IPS DF 6.9 (cell line): ENCODE results near the gene SLC25A36.
"Not testable (repeated sequence)": the region's sequence is repeated elsewhere in the genome, so short reads cannot be mapped to it uniquely, and the experiment has no call there.

Experiments used
- DNase-seq: peaks from one replicate; pipeline ENCODE4 v3.0.0-alpha.2; 2013; ENCODE audit warnings: low read depth, low spot score
- H3K27ac ChIP-seq: one replicate; pipeline ENCODE4 v1.5.1; 2013; ENCODE audit warnings: low read length, control low read depth
- H3K27me3 ChIP-seq: 2 replicates; pipeline ENCODE4 v1.6.1; 2013; ENCODE audit warnings: mild to moderate bottlenecking, low read length; ENCODE audit not compliant: control insufficient read depth, insufficient read depth
- H3K36me3 ChIP-seq: 2 replicates; pipeline ENCODE4 v1.6.1; 2013; ENCODE audit warnings: low read length; ENCODE audit not compliant: control insufficient read depth, insufficient read depth
- H3K4me1 ChIP-seq: 2 replicates; pipeline ENCODE4 v1.6.1; 2013; ENCODE audit warnings: low read length; ENCODE audit not compliant: control insufficient read depth, insufficient read depth
- H3K4me3 ChIP-seq: 2 replicates; pipeline ENCODE4 v1.5.1; 2013; ENCODE audit warnings: mild to moderate bottlenecking, low read length
- H3K9me3 ChIP-seq: 2 replicates; pipeline ENCODE4 v1.6.1; 2013; ENCODE audit warnings: low read length, inconsistent platforms; ENCODE audit not compliant: control insufficient read depth, insufficient read depth
- WGBS: extraction: QIAGEN DNeasy Blood & Tissue Kit; methylation state at CpG from one replicate; pipeline ENCODE4 v1.1.7; 2013; ENCODE audit warnings: mixed read lengths, missing lambda C conversion rate; ENCODE audit not compliant: insufficient read length, insufficient coverage; 5-methylcytosine and 5-hydroxymethylcytosine counted together

SLC25A36 gene

DNA sequence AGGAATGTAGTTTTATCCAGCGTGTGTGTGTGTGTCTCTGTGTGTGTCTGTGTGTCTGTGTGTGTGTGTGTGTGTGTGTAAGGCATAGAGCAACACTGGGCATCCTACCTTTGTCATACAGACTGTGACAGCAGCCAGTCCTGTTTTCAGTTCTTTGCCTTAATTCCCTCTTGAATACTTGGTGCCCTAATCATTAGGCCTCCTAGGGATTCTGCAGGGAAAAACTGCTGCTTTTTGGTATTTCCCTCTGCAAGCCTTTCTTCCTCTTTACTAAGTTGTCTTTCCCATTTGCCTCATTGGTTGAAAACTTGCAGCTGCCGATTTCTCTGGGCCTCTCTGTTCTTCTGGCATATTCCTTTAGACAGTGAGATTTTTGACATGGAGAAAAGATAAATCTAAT is 9.2 kb downstream of the SLC25A36 start:
- no CpG with 5 or more reads among the region's 2 CpGs for WGBS
- H3K27me3 ChIP-seq = no peaks in the 10 kb centered on the region
- H3K36me3 ChIP-seq = no peaks in the 10 kb centered on the region
- no peak overlapping the region for H3K27ac ChIP-seq
- no peak for DNase-seq
- H3K4me1 ChIP-seq = no peaks in the 10 kb centered on the region
- H3K4me3 ChIP-seq = no peak overlapping the region
- H3K9me3 ChIP-seq = no peaks in the 10 kb centered on the region

DNA sequence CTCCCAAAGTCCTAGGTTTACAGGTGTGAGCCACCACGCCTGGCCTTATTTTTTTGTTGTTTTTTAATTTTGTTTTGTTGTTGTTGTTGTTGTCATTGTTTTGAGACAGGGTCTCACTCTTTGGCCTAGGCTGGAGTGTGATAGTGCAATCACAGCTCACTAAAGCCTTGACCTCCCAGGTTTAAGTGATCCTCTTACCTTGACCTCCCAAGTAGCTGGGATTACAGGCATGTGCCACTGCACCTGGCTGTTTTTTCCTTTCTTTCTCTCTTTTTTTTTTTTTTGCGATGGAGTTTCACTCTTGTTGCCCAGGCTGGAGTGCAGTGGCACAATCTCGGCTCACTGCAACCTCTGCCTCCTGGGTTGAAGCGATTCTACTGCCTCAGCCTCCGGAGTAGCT is 10.1 kb downstream of the SLC25A36 start:
- H3K27ac ChIP-seq, H3K36me3 ChIP-seq, H3K4me1 ChIP-seq, H3K27me3 ChIP-seq, H3K4me3 ChIP-seq, H3K9me3 ChIP-seq, DNase-seq: not testable (repeated sequence)
- no CpG with 5 or more reads among the region's 5 CpGs for WGBS

GRCh38 chr3:140953028-140953960 is 11.7 kb downstream of the SLC25A36 start:
- Histone ChIP-seq H3K27me3 (no peaks in the 10 kb centered on the region), H3K4me1 (no peaks in the 10 kb centered on the region), H3K36me3 (no peaks in the 10 kb centered on the region), H3K4me3 (no peak overlapping the region), H3K27ac (no peak overlapping the region), H3K9me3 (no peaks in the 10 kb centered on the region)
- DNase-seq = no peak
- no CpG with 5 or more reads among the region's 5 CpGs for WGBS

DNA sequence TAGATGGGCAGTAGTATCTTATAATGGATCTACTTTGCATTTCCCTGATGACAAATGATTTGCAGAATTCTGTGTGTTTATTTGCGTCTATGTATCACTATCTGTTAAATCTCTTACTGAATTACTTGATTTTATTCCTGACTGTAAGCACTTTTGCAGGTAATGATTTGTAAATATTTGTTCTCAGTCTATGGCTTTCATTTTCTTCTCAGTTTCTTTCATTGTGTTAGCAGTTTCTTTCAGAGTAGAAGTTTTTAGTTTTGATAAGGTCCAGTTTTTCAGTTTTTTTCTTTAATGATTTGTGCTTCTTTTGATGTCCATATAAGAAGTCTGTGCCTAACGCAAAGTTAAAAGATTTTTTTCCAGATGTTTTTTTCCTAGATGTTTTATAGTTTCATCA is 12.9 kb downstream of the SLC25A36 start:
- H3K4me3 ChIP-seq = no peak overlapping the region
- DNase-seq = no peak
- no peaks in the 10 kb centered on the region for H3K27me3 ChIP-seq
- H3K4me1 ChIP-seq = no peaks in the 10 kb centered on the region
- no peak overlapping the region for H3K27ac ChIP-seq
- WGBS = no CpG with 5 or more reads among the region's 2 CpGs
- no peaks in the 10 kb centered on the region for H3K36me3 ChIP-seq
- H3K9me3 ChIP-seq = no peaks in the 10 kb centered on the region

GRCh38 chr3:140955645-140956044 is 14.0 kb downstream of the SLC25A36 start:
- Histone ChIP-seq H3K27me3 (no peaks in the 10 kb centered on the region), H3K27ac (no peak overlapping the region), H3K4me1 (no peaks in the 10 kb centered on the region), H3K4me3 (no peak overlapping the region), H3K9me3 (no peaks in the 10 kb centered on the region), H3K36me3 (peaks cover 4% of the 10 kb centered on the region; the same call in 1 of the 2 replicates)
- no CpG with 5 or more reads among the region's 3 CpGs for WGBS
- no peak for DNase-seq

- Histone ChIP-seq H3K4me3 (no peak overlapping the region), H3K36me3 (peaks cover 4% of the 10 kb centered on the region; the same call in 1 of the 2 replicates), H3K27me3 (no peaks in the 10 kb centered on the region), H3K4me1 (no peaks in the 10 kb centered on the region), H3K27ac (no peak overlapping the region), H3K9me3 (no peaks in the 10 kb centered on the region)
- no CpG with 5 or more reads among the region's 5 CpGs for WGBS
- no peak for DNase-seq
Observed at GRCh38 chr3:140956058-140956835, 14.6 kb downstream of the SLC25A36 start.

DNA sequence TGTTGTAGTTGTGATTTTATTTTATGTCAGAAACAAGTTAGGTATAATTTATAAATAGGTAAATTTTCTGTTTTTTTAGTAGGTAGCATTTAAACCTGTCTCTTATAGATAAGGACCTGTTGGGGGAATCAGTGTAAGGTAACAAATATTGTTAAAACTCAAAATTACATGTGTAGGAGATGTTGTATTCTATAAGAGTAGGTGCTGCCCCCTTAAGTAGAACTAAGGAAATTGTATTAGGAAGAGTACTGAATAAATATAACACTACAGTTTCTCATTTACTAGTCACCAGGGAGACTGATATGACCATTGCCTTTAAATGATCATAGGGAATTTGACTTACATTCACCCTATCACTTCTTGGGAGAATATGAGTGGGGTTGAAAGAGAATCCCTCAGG is 31.2 kb downstream of the SLC25A36 start:
- Histone ChIP-seq H3K36me3 (peaks cover 3% of the 10 kb centered on the region; the same call in 1 of the 2 replicates), H3K4me3 (no peak overlapping the region), H3K9me3 (no peaks in the 10 kb centered on the region), H3K27me3 (no peaks in the 10 kb centered on the region), H3K4me1 (no peaks in the 10 kb centered on the region), H3K27ac (no peak overlapping the region)
- DNase-seq = no peak

DNA sequence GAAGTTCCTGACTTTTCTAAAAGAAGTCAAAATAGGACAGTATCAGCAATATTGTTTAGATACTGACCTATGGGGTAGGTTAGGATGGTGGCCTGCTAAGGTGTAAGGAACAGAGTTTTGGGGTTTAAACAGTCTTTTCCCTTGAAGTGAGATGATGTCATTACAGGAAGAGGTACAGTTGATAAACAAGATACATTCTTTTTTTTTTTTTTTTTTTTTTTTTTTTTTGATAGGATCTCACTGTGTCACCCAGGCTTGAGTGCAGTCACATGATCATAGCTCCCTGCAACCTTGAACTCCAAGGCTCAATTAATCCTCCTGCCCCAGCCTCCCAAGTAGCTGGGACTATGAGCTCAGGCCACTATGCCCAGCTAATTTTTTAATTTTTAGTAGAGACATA is 33.3 kb downstream of the SLC25A36 start:
- Histone ChIP-seq H3K27ac (no peak overlapping the region), H3K36me3 (peaks cover 3% of the 10 kb centered on the region; the same call in 1 of the 2 replicates), H3K27me3 (no peaks in the 10 kb centered on the region), H3K4me3 (no peak overlapping the region), H3K4me1 (no peaks in the 10 kb centered on the region), H3K9me3 (no peaks in the 10 kb centered on the region)
- DNase-seq = no peak

DNA sequence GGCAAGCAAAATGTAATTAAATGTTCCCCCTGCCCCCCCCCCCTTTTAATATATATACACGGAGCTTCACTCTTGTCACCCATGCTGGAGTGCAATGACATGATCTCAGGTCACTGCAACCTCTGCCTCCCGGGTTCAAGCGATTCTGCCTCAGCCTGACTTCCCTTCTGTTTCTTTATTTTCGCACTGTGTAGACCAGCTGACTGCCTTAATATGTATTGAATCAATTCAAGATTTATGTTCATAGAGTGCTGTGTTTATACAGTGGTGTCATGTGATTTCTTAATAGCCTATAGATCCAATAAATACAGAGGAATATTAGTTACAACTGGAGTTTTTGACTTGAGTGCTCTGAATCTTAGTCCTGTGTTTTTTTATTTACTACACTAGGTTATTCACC is 39.0 kb downstream of the SLC25A36 start:
- no CpG with 5 or more reads among the region's 4 CpGs for WGBS
- no peak overlapping the region for H3K27ac ChIP-seq
- H3K4me3 ChIP-seq = no peak overlapping the region
- H3K4me1 ChIP-seq = no peaks in the 10 kb centered on the region
- no peak for DNase-seq
- H3K36me3 ChIP-seq = peaks cover 3% of the 10 kb centered on the region; the same call in 1 of the 2 replicates
- no peaks in the 10 kb centered on the region for H3K9me3 ChIP-seq
- H3K27me3 ChIP-seq = no peaks in the 10 kb centered on the region

DNA sequence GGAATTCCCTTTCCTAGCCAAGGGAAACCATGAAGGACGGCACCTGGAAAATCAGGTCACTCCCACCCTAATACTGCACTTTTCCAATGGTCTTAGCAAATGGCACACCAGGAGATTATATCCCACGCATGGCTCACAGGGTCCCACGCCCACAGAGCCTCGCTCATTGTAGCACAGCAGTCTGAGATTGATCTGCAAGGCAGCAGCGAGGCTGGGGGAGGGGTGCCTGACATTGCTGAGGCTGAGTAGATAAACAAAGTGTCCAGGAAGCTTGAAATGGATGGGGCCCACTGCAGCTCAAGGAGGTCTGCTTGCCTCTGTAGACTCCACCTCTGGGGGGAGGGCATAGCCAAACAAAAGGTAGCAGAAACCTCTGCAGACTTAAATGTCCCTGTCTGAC is 46.2 kb downstream of the SLC25A36 start:
- no CpG with 5 or more reads among the region's 5 CpGs for WGBS
- H3K9me3 ChIP-seq, DNase-seq, H3K4me3 ChIP-seq, H3K4me1 ChIP-seq, H3K27ac ChIP-seq, H3K36me3 ChIP-seq, H3K27me3 ChIP-seq: not testable (repeated sequence)
